GM10266 (cell line): ENCODE results near the gene PTGES.
A peak's percentile ranks its signal among the peaks of the same experiment; 100 is the strongest.

Experiments
- DNase-seq: peaks from one replicate; pipeline ENCODE4 v3.0.0; 2012; ENCODE audit errors: extremely low spot score
- TF ChIP-seq, protein P1 (sequence below): IDR thresholded peaks from 2 replicates; pipeline ENCODE4 v1.5.1; 2012; ENCODE audit warnings: mild to moderate bottlenecking, low read depth; ENCODE audit not compliant: control insufficient read depth, insufficient read depth; ENCODE audit errors: missing control alignments

PTGES gene

DNA sequence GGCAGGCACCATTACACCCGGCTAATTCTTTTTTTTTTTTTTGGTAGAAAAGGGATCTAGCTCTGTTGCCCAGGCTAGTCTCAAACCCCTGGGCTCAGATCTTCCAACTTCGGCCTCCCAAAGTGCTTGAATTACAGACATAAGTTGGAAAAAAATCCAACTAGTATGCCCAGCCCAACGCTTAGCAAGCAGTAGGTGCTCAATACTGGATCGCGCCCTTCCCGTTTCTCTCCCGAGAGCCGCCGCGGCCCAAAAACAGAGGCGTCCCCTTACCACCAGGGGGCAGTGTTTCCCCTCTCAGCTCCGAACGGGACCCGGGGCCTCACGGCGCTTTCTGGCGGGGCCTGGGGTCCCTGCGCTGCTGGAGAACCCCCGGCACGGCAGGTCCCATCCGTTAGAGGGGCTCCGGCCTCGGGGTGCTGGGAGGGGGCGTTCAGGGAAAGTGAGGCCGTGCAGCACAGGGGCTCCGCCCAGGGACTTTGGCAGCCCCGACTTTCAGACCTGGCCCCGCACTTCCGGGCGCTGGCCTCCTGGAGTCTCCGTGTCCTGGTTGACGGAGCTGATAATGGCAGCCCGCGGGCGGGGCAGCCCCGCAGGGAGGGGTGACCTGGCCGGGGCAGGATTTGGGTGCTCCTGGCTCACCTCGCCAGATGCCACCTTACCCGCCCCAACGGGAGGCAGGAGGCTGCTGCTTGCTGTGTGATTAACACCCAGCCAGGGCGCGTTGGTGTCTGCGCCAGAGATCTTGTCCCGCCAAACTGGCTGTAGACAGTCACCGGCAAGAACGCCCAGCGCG is 15.2 kb downstream of the PTGES start:
- TF ChIP-seq, protein P1, sequence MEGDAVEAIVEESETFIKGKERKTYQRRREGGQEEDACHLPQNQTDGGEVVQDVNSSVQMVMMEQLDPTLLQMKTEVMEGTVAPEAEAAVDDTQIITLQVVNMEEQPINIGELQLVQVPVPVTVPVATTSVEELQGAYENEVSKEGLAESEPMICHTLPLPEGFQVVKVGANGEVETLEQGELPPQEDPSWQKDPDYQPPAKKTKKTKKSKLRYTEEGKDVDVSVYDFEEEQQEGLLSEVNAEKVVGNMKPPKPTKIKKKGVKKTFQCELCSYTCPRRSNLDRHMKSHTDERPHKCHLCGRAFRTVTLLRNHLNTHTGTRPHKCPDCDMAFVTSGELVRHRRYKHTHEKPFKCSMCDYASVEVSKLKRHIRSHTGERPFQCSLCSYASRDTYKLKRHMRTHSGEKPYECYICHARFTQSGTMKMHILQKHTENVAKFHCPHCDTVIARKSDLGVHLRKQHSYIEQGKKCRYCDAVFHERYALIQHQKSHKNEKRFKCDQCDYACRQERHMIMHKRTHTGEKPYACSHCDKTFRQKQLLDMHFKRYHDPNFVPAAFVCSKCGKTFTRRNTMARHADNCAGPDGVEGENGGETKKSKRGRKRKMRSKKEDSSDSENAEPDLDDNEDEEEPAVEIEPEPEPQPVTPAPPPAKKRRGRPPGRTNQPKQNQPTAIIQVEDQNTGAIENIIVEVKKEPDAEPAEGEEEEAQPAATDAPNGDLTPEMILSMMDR = peak; percentile 92
- peak; percentile 88 for DNase-seq

DNA sequence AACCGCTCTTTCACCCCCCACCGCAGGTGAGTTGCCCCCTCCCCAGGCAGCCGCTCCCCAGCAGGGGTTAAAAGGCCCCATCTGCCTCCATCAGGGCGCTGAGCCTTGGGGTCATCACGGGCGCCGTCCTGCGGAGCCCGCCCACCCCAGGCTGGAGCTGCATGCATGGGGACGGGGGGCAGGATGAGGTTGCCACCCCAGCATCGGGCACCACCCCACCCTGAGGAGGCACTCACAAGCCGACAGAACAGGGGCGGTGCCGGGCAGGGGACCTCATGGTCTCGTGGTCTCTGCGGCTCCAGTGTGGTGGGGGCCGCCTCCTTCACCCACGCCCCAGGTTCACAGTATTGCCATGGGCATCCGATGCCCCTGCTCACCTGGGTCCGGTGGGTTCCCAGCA is 16.5 kb downstream of the PTGES start:
- DNase-seq = no peak
- TF ChIP-seq, protein P1 = no peak

DNA sequence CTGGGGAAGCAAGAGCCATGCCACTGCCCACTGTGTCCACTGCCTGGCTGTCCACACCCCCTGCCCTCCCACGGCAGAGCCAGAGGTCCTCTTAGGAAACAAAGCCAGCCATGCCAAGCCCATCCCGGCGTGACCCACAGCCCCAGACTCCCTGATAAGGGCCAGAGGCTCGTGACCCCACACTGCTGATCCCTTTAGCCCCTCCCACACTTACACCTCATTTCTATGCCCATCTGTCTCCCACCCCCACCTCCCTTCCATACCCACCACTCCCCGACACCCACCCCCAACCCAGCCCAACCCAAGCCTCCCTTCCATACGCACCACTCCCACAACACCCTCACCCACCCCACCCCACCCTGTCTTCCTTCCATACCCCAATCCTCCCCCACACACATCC is 17.3 kb downstream of the PTGES start:
- TF ChIP-seq, protein P1 = no peak
- DNase-seq = no peak

DNA sequence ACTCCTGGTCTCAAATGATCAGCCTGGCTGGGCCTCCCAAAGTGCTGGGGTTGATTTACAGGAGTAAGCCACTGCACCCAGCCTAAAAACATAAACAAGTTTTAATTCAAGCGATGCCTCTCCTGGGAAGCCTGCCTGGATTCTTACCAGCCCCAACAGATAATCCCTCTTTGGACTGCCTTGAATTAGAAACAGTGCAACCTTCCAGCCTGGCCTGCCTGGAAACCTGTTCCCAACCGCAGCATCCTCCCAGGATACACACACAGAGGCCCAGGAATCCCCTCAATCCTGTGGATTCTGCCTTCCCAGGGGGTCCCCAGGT is 19.2 kb downstream of the PTGES start:
- TF ChIP-seq, protein P1 = no peak
- no peak for DNase-seq

DNA sequence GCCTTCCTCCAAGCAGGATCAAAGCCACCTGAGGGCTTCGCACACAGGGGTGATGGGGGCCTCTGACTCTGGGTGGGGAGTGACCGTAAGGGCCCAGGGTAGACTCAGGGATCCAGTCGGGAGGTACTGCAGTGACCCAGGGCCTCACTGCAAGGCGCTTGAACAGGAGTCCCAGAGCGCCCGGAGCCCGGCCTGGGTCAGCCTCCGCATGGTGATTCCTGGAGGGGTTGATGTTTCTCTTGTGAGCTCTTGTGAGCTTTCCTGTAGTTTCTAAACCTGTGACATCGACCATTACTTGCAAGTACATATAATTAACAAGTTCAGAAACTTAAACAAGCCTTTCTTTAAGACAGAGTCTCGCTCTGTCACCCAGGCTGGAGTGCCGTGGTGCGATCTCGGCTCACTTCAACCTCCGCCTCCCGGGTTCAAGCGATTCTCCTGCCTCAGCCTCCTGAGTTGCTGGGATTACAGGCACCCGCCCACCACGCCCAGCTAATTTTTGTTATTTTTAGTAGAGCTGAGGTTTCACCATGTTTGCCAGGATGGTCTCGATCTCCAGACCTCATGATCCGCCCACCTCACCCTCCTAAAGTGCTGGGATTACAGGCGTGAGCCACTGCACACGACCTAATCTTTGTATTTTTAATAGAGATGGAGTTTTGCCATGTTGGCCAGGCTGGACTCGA is 19.8 kb downstream of the PTGES start:
- no peak for DNase-seq
- TF ChIP-seq, protein P1 = no peak

DNA sequence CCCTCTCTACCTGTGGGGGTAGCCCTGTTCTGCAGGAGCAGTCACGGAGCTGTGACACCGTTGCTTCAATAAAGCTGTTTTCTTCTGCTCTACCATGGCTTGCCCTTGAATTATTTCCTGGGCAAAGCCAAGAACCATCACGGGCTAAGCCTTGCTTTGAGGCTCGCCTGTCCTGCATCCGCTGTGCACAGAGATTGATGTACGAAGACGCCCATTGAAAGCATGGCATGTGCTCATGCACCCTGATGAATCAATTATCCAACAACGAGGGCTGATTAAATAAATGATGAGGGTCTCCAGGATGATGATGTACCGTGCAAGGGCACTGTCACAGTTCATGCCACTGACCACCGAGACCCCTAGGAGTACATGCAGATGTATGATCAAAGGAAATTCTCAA is 20.7 kb downstream of the PTGES start:
- DNase-seq = no peak
- TF ChIP-seq, protein P1 = no peak

DNA sequence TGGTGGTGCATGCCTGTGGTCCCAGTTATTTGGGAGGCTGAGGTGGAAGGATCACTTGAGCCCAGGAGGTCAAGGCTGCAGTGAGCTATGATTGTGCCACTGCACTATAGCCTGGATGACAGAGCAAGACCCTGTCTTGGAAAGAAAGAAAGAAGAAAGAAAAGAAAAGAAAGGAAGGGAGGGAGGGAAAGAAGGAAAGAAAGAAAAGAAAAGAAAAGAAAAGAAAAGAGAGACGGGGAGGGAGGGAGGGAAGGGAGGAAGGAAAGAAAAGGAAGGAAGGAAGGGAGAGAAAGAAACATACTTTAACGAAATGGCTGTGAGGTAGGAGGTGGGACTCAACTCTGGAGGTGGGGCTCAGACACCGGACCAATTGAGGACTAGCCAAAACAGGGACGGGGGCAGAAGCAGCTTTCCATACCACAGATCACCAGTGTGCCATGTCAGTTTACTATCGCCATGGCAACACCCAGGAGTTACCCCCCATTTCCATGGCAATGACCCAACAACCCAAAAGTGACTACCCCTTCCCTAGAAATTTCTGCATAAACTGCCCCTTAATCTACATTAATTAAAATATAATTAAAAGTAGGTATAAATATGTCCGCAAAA is 21.3 kb downstream of the PTGES start:
- TF ChIP-seq, protein P1 = no peak
- no peak for DNase-seq
